Liver (tissue), 3 donors: ENCODE measurements around the gene ZNF816.

ENCODE experiments used
- ATF3 ChIP-seq: IDR thresholded peaks from 2 replicates; pipeline ENCODE4 v1.6.1; 2016; ENCODE audit warnings: antibody characterized with exemption
- CTCF ChIP-seq: fragments of 150-350 bp; IDR thresholded peaks from 2 replicates; pipeline ENCODE4 v1.5.1; 2017; ENCODE audit warnings: improper control_type of control experiment, low read depth, low read length; ENCODE audit not compliant: missing input control
- EGR1 ChIP-seq, 2 donors: IDR thresholded peaks; 2 replicates each; pipeline ENCODE4 v1.6.1; 2016 to 2018; ENCODE audit warnings: antibody characterized with exemption in 2 of 2, low read depth in 2 of 2
- GABPA ChIP-seq, 2 donors: IDR thresholded peaks in 1 of 2; conservative IDR thresholded peaks in 1 of 2; 2 replicates each; pipeline ENCODE4 v1.6.1; 2016; ENCODE audit warnings: antibody characterized with exemption in 2 of 2, mild to moderate bottlenecking in 1 of 2, moderate library complexity in 1 of 2
- HNF4A ChIP-seq, 2 donors: conservative IDR thresholded peaks; 2 replicates each; pipeline ENCODE4 v1.6.1; 2016; ENCODE audit warnings: antibody characterized with exemption in 2 of 2, mild to moderate bottlenecking in 2 of 2
- JUND ChIP-seq, 2 donors: IDR thresholded peaks; 2 replicates each; pipeline ENCODE4 v1.6.1; 2016; ENCODE audit warnings: antibody characterized with exemption in 2 of 2
- MAX ChIP-seq: IDR thresholded peaks from 2 replicates; pipeline ENCODE4 v1.6.1; 2016; ENCODE audit warnings: antibody characterized with exemption
- REST ChIP-seq: IDR thresholded peaks from 2 replicates; pipeline ENCODE4 v1.6.1; 2016; ENCODE audit warnings: antibody characterized with exemption, mild to moderate bottlenecking
- RXRA ChIP-seq, 2 donors: IDR thresholded peaks; 2 replicates each; pipeline ENCODE4 v1.6.1; 2017 to 2018; ENCODE audit warnings: antibody characterized with exemption in 2 of 2, mild to moderate bottlenecking in 1 of 2
- TAF1 ChIP-seq: conservative IDR thresholded peaks from 2 replicates; pipeline ENCODE4 v1.6.1; 2016; ENCODE audit warnings: antibody characterized with exemption, mild to moderate bottlenecking
- YY1 ChIP-seq: IDR thresholded peaks from 2 replicates; pipeline ENCODE4 v1.6.1; 2016; ENCODE audit warnings: antibody characterized with exemption, mild to moderate bottlenecking
- donor health status: healthy.
- donor health status: healthy.

- TF ChIP-seq CTCF: no peak
- TF ChIP-seq TAF1: no peak
- TF ChIP-seq EGR1 (IDR thresholded peaks at IDR 0.05; ENCODE audit: low read depth in 2 of 2): no peak
- TF ChIP-seq MAX: no peak
- TF ChIP-seq RXRA (IDR thresholded peaks at IDR 0.05): no peak
- no peak for TF ChIP-seq JUND (IDR thresholded peaks at IDR 0.05)
- TF ChIP-seq HNF4A (conservative IDR thresholded peaks at IDR 0.05): no peak
- no peak for TF ChIP-seq GABPA (IDR thresholded peaks at IDR 0.05 in 1 of 2, conservative IDR thresholded peaks at IDR 0.05 in 1 of 2)
- TF ChIP-seq ATF3: no peak
- no peak for TF ChIP-seq REST
- TF ChIP-seq YY1: no peak
Measured at GRCh38 chr19:52936954-52937325, 25.7 kb downstream of the ZNF816 start.
